Activated naive CD4-positive, alpha-beta T cell treated with anti-CD3 and anti-CD28 coated beads, Interleukin-2, amount 50 U/mL, for 24 hours (primary cell): ENCODE results near the gene TRAF6.
A peak's percentile ranks its signal among the peaks of the same experiment; 100 is the strongest.

ENCODE experiments used
- H3K27ac Mint-ChIP-seq: one replicate; pipeline ENCODE4 v1.8.0; 2021; ENCODE audit warnings: mild to moderate bottlenecking, mixed read lengths
- H3K27me3 Mint-ChIP-seq: one replicate; pipeline ENCODE4 v1.8.0; 2021; ENCODE audit warnings: mixed read lengths
- H3K36me3 Mint-ChIP-seq: one replicate; pipeline ENCODE4 v1.8.0; 2021; ENCODE audit warnings: mixed read lengths
- H3K4me1 Mint-ChIP-seq: one replicate; pipeline ENCODE4 v1.8.0; 2021; ENCODE audit warnings: mixed read lengths
- H3K4me3 Mint-ChIP-seq: one replicate; pipeline ENCODE4 v1.8.0; 2021; ENCODE audit warnings: mild to moderate bottlenecking, mixed read lengths
- H3K9me3 Mint-ChIP-seq: one replicate; pipeline ENCODE4 v1.8.0; 2021; ENCODE audit warnings: mixed read lengths

Gene TRAF6

DNA sequence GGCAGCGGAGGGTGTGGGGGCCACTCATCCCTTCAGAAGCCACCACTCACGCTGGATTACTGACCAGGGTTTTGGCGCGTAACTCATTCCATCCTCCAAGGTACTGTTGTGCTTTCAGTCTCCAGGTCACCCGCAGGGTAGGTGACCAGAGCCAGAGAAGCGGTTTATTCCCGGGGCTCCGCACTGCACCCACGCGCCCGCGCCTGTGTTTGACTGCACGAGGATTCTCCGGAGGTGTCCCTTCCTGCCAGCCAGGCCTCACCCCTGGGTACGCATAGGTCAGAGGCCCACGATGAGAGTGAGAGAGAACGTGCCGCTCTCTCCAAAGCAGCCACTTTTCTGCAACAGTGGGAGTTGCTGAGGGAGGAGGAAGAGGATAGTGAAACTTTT is 55.5 kb downstream of the TRAF6 start:
- H3K36me3 Mint-ChIP-seq = no peaks in the 10 kb centered on the region
- H3K27me3 Mint-ChIP-seq = no peaks in the 10 kb centered on the region
- H3K4me3 Mint-ChIP-seq = no peak overlapping the region
- no peaks in the 10 kb centered on the region for H3K9me3 Mint-ChIP-seq
- H3K4me1 Mint-ChIP-seq = peaks cover 38% of the 10 kb centered on the region
- H3K27ac Mint-ChIP-seq = no peak overlapping the region

DNA sequence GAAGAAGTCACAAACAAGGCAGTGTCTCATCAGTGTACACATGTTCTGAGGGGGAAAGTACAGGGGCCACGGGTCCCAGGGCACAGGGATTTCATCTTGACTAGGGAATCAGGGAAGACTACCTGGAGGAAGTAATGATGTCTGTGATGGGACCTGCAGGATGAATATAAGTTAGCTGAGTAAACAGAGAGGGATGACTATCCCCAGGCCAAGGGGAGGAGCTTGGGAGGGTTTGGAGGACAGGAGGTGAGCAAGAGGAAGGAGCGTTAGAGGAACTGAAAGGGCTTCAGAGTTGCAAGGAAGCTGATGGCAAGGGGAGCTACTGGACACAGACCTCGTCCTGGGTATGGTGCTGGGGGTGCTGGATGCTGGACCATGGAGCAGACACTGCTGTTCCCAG is 56.4 kb downstream of the TRAF6 start:
- H3K27ac Mint-ChIP-seq = no peak overlapping the region
- H3K36me3 Mint-ChIP-seq = no peaks in the 10 kb centered on the region
- peaks cover 2% of the 10 kb centered on the region for H3K27me3 Mint-ChIP-seq
- no peaks in the 10 kb centered on the region for H3K9me3 Mint-ChIP-seq
- no peak overlapping the region for H3K4me3 Mint-ChIP-seq
- H3K4me1 Mint-ChIP-seq = peaks cover 38% of the 10 kb centered on the region

DNA sequence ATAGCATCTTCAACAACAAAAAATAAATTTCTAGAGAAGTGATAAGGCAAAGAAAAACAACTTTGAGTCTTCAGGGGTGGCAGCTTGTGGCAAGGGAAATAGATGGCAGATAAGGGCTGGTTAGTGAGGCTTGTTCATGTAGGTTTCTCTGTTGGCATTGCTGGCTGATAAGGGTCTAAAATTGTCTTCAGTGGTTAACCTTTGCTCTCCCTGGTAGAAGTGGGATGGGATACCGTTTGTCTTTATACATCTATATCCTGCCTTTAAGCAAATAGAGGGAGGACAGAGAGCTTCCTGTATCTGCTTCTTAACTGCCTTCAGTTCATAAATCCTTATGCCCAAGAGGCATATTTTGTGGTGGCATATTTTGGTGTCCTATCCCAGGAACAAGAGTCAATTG is 57.1 kb downstream of the TRAF6 start:
- Mint-ChIP-seq H3K4me3 (peak overlapping the region; percentile 42), H3K27ac (no peak overlapping the region), H3K27me3 (peaks cover 2% of the 10 kb centered on the region), H3K36me3 (no peaks in the 10 kb centered on the region), H3K9me3 (no peaks in the 10 kb centered on the region), H3K4me1 (peaks cover 38% of the 10 kb centered on the region)

DNA sequence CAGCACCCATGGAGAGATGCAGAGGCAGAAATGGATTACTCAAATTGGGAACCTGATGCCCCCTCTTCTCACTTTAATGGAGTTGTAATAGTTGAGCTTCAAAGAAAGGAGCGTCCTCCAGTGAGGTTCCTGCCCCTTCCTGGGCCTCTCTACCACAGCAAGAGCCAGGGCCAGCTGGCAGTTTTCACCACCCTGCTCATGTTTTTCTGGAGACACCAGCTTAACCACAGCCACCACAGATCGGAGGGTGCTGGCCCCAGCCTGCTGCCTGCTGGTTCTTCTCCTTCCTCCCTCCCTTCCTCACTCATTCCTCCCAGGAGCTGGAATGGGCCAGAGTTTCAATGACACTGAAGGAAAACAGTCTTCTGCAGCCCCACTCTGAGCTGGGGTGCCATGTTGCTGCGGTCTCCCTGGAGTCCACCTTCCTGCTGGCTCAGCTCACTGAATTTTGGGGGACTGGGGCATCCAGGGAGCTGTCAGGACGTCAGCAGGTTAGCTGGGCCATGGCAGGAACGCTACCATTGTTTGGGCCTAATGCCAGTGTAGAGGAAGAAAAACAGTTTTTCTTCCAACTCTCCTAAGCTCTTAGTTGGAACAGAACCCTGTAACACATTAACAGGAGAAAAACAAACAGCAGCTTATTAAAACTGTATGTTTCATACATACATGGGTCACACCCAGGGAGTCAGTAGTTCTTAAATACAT is 57.7 kb downstream of the TRAF6 start:
- peaks cover 2% of the 10 kb centered on the region for H3K27me3 Mint-ChIP-seq
- no peak overlapping the region for H3K27ac Mint-ChIP-seq
- H3K9me3 Mint-ChIP-seq = no peaks in the 10 kb centered on the region
- H3K4me3 Mint-ChIP-seq = no peak overlapping the region
- H3K36me3 Mint-ChIP-seq = no peaks in the 10 kb centered on the region
- H3K4me1 Mint-ChIP-seq = peaks cover 38% of the 10 kb centered on the region

DNA sequence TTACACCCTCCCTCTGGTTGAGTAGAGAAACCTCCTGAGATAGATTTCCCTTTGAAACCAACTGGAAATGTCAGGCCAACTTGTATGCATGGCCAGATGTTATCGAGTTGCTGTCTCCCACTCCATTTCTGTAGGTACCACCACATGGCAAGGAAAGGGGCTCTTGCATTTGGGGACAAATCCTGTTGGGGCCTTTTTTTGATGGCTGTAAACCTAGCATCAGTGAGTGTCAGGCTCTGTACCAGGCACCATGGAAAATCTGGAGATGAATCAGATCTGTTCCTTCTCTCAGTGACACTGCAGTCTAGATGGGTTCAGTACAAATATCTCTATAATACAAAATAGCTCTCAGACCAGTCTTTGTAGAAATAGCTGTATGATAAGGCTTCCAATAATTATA is 58.4 kb downstream of the TRAF6 start:
- Mint-ChIP-seq H3K9me3 (no peaks in the 10 kb centered on the region), H3K27me3 (peaks cover 2% of the 10 kb centered on the region), H3K4me1 (peaks cover 38% of the 10 kb centered on the region), H3K27ac (no peak overlapping the region), H3K4me3 (peak overlapping the region; percentile 11), H3K36me3 (no peaks in the 10 kb centered on the region)

DNA sequence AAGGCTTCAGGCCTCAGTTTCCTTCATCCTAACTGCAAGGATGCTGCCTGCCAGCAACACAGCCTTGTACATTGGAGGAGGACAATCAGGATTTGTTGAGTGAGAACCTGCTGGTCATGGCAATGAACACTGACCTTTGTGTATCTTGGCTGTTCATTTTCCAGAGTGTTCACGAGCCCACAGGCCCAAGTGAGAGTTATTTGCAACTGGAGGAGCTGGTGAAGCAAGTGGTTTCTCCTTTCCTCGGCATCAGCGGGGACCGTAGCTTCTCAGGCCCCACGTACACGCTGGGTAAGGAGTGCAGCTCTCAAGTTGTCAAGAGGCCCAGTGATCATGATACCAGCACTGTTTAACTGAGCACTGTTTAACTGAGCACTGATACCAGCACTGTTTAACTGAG is 59.0 kb downstream of the TRAF6 start:
- Mint-ChIP-seq H3K4me1 (peaks cover 38% of the 10 kb centered on the region), H3K36me3 (no peaks in the 10 kb centered on the region), H3K9me3 (no peaks in the 10 kb centered on the region), H3K27ac (no peak overlapping the region), H3K4me3 (peak overlapping the region; percentile 68), H3K27me3 (peaks cover 2% of the 10 kb centered on the region)

DNA sequence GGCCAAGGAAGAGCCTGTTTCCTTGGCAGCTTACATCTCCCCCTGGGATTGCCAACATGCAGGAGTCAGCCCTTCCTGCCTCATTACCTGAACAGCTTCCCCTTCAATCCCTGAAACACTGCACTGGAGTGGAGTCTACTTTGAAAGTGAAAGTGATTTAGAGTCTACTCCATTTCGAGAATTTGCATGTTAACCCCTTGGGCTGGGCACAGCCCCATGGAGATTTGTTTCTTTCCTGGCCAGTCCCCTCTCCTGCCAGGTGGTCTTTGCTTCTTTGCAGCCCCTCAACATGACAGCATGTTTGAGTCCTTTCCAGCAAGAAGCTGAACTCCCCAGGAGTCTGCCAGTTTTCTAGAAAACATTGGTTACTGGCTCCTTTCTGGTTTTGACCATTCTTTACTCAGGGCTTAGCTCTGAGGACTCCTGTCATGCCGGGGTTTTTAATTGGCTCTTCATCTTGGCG is 59.9 kb downstream of the TRAF6 start:
- Mint-ChIP-seq H3K4me3 (peak overlapping the region; percentile 68), H3K4me1 (peaks cover 38% of the 10 kb centered on the region)

DNA sequence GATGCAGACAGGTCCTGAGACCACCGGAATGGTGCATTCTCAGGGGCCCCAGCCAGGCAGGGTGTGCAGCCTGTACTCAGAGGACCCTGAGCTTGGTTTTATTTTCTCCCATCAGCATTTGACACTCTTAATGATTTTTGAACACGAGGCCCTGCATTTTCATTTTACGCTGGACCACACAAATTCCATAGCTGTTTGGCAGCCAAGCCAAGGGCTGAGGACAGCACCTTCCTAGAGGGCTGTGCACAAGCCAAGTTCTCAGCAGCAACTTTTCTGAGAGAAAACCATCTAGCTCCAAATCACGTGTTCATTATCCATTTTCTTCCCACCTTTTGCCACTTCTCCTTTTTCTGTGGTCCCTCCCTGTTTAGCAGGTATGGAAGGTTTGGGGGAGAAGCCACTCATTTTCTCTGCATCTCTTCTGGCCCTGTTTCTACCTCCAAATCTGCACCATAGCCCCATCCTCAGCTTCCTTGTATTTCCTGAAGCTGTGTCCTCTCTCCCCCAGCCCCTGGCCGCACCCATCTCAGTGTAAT is 60.4 kb downstream of the TRAF6 start:
- H3K9me3 Mint-ChIP-seq = no peaks in the 10 kb centered on the region
- H3K4me1 Mint-ChIP-seq = peaks cover 38% of the 10 kb centered on the region
- peak overlapping the region; percentile 68 for H3K4me3 Mint-ChIP-seq
- H3K27me3 Mint-ChIP-seq = peaks cover 2% of the 10 kb centered on the region
- H3K27ac Mint-ChIP-seq = no peak overlapping the region
- no peaks in the 10 kb centered on the region for H3K36me3 Mint-ChIP-seq

More for the DNA sequence above, 59.9 kb downstream of the TRAF6 start:
- Mint-ChIP-seq H3K27ac (no peak overlapping the region), H3K27me3 (peaks cover 2% of the 10 kb centered on the region), H3K9me3 (no peaks in the 10 kb centered on the region), H3K36me3 (no peaks in the 10 kb centered on the region)

DNA sequence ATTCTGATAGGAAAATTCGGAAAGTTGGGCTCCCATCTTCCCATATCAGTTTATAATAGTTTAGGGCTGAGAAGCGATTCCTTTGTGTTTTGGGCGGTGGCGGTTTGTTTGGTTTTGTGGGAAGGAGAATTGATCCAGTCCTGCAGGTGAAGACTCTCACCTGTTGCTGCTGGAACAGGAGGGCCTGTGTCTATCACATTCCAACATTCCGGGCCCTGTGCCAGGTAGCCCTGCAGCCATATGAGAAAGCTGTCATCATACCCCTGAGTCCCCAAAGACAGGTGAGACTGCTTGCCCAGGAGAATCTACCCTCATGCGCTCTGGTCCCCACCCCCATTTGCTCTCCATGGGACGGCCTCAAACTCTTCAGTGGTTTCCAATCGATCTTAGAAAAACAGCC is 62.1 kb downstream of the TRAF6 start:
- Mint-ChIP-seq H3K9me3 (no peaks in the 10 kb centered on the region), H3K36me3 (no peaks in the 10 kb centered on the region), H3K27ac (no peak overlapping the region)

DNA sequence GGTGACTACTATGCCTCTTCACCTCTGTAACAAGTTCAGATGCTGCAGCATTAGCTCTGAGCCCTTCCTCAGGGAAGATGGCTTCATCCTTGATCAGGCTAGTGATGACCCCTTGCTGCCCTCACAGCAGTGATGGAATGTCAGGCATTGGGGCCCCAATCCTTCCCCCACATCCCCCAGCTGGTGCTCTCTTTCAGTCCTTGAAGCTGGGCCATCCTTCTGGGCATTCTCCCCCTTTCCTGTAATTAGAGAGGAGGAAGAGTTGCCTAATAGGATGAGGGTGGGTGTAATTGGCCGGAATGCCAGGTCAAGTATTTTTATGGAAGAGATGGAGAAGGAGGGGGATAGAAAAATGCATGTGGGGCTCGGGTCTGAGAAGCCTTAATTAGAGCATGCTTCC is 62.6 kb downstream of the TRAF6 start:
- Mint-ChIP-seq H3K36me3 (no peaks in the 10 kb centered on the region), H3K9me3 (no peaks in the 10 kb centered on the region), H3K4me1 (peaks cover 28% of the 10 kb centered on the region), H3K4me3 (no peak overlapping the region), H3K27ac (no peak overlapping the region), H3K27me3 (peaks cover 2% of the 10 kb centered on the region)

More for the DNA sequence above, 62.1 kb downstream of the TRAF6 start:
- H3K4me3 Mint-ChIP-seq = no peak overlapping the region
- H3K4me1 Mint-ChIP-seq = peaks cover 32% of the 10 kb centered on the region
- H3K27me3 Mint-ChIP-seq = peaks cover 2% of the 10 kb centered on the region

DNA sequence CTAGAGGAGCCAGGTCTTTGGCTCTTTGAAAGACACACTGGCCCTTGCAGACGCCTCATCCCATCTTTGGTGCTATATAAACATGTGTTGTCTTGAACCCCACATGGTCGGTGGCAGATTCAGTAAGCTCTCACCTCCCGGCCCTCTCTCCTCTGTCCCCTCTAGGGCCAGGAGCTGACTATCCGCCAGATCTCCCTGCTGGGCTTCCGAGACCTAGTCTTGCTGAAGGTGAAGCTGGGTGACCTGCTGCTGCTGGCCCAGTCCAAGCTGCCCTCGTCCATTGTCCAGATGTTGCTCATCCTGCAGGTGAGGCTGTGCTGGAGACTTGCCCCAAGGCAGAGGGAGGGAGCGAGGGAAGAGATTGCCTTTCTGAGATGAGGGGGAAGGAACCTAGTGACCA is 63.9 kb downstream of the TRAF6 start:
- H3K27me3 Mint-ChIP-seq = peaks cover 2% of the 10 kb centered on the region
- peaks cover 4% of the 10 kb centered on the region for H3K9me3 Mint-ChIP-seq
- peaks cover 1% of the 10 kb centered on the region for H3K36me3 Mint-ChIP-seq
- no peak overlapping the region for H3K27ac Mint-ChIP-seq
- H3K4me1 Mint-ChIP-seq = peaks cover 15% of the 10 kb centered on the region
- H3K4me3 Mint-ChIP-seq = no peak overlapping the region

DNA sequence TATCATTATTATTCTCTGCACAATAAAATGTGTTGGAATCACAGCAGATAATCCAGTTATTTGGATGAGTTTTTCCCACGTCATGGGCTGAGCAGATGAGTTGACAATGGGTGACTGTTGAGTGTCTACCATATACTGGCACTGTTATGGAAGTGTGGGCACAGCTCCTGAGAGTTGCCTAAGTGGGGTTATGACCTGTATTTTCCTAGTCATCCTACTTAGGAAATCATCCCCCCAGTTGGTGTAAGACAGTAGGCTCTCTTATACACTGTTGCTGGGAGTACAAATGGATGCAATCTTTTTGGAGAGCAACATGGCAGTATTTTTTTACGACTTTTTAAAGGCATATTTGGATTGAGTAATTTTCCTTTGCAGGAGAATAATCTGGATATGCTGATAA is 66.4 kb downstream of the TRAF6 start:
- no peaks in the 10 kb centered on the region for H3K27me3 Mint-ChIP-seq
- H3K36me3 Mint-ChIP-seq = peaks cover 1% of the 10 kb centered on the region
- H3K4me3 Mint-ChIP-seq = no peak overlapping the region
- no peaks in the 10 kb centered on the region for H3K4me1 Mint-ChIP-seq
- peaks cover 4% of the 10 kb centered on the region for H3K9me3 Mint-ChIP-seq
- H3K27ac Mint-ChIP-seq = no peak overlapping the region

DNA sequence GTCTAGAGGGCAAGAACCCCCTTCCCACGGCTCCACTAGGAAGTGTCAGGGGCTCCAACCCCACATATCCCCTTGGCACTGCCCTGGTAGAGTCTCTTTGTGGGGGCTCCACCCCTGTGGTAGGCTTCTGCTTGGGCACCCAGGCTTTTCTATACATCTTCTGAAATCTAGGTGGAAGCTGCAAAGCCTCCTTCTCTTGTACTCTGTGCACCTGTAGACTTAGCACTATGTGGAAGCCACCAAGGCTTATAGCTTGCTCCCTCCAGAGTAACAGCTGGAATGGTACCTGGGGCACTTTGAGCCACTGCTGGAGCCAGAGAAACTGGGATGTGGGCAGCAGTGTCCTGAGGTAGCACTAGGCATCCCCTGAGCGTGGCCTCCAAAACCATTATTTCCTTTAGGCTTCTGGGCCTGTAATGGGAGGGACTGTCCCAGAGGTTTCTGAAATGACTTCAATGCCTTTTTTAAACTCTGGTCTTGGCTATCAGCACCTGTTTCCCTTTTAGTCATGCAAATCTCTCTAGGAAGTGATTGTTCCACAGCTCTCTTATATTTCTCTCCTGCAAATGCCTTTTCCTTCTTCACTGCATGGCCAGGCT is 68.4 kb downstream of the TRAF6 start:
- Mint-ChIP-seq H3K9me3 (peaks cover 4% of the 10 kb centered on the region), H3K4me3 (no peak overlapping the region), H3K27me3 (no peaks in the 10 kb centered on the region), H3K4me1 (no peaks in the 10 kb centered on the region), H3K27ac (no peak overlapping the region), H3K36me3 (peaks cover 1% of the 10 kb centered on the region)

DNA sequence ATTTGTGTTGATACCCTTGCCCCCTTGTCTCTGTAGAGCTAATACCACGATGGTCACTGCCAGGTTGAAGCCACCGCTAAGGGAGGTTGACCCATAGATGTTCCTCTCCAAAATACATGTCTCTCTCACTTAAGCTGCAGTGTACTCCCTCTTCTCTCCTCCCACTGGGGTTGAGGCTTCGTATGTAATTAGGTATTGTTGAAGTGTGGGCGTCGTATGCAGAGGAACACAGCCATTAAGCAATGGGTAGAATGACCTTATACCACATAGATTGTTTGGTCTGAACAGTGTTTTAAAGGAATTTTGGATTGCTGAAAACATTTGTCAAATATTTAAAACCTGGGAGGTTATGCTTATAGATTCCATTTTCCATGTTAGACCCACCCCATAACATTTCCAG is 71.9 kb downstream of the TRAF6 start:
- Mint-ChIP-seq H3K4me1 (no peaks in the 10 kb centered on the region), H3K36me3 (peaks cover 1% of the 10 kb centered on the region), H3K27ac (no peak overlapping the region), H3K4me3 (no peak overlapping the region), H3K9me3 (peaks cover 4% of the 10 kb centered on the region), H3K27me3 (no peaks in the 10 kb centered on the region)

DNA sequence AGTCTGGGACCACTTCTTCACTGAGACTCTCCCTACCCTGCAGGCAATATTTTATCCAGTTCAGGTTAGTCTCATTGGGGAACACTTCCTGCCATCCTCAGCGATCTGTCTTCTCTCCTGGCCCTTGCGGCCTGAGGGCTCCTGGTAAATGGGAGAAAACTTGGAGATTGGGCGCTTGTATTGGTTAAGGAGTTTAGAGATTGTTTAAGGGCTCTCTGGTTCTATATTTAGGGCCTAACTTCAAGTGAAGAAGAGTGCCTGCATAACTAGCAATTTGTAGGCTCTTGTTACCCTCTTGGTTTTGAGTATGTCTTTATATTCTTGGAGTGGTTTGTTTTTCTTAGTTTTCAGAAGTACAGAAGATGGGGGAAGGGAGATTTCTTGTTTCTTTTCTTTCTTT is 72.7 kb downstream of the TRAF6 start:
- Mint-ChIP-seq H3K9me3 (peaks cover 4% of the 10 kb centered on the region), H3K27ac (no peak overlapping the region), H3K4me3 (no peak overlapping the region), H3K4me1 (no peaks in the 10 kb centered on the region), H3K27me3 (no peaks in the 10 kb centered on the region), H3K36me3 (peaks cover 1% of the 10 kb centered on the region)
